OCI-LY7 (cell line): ENCODE data around the gene VCP. TPM values are rescaled to one million over a fixed set of nuclear protein-coding genes. Genes with fewer than 3 reads are reported as not detected.

Source experiments
- BruUV-seq: library from RNA; stranded (reverse); fragments of 400-500 nt; replicated peaks from 2 replicates; lab custom pipeline; 2021; lab: Mats Ljungman, UMichigan
- CTCF ChIA-PET: fragments of 300-600 bp; sonication (Branson Sonifier 250); formaldehyde crosslinking; loops from one replicate; lab custom pipeline; 2022; ENCODE audit warnings: antibody characterized with exemption; ENCODE audit not compliant: unreplicated experiment; lab: Charles Lee
- POLR2A ChIA-PET: fragments of 300-600 bp; sonication (Branson Sonifier 250); formaldehyde crosslinking; loops from one replicate; lab custom pipeline; 2022; ENCODE audit warnings: antibody characterized with exemption; lab: Charles Lee
- DNase-seq: peaks from one replicate; pipeline ENCODE4 v3.0.0-alpha.2; 2015; ENCODE audit warnings: low spot score
- H2AFZ ChIP-seq: fragments of 200-600 bp; sonication (generic), shearing (Covaris generic); 2 replicates; pipeline ENCODE4 v1.6.1; 2014; ENCODE audit warnings: mild to moderate bottlenecking, antibody characterized with exemption, low read length, moderate library complexity
- H3K27ac ChIP-seq: fragments of 200-600 bp; sonication (generic); 2 replicates; pipeline ENCODE4 v1.5.1; 2014; ENCODE audit warnings: mixed run types, low read depth, mild to moderate bottlenecking, moderate library complexity, low read length, inconsistent platforms; ENCODE audit not compliant: poor library complexity, severe bottlenecking
- H3K36me3 ChIP-seq: fragments of 200-600 bp; sonication (generic); 2 replicates; pipeline ENCODE4 v1.6.1; 2014; ENCODE audit warnings: mild to moderate bottlenecking, antibody characterized with exemption, low read length, moderate library complexity, mixed read lengths; ENCODE audit not compliant: insufficient read depth
- H3K4me1 ChIP-seq: fragments of 200-600 bp; sonication (generic); 2 replicates; pipeline ENCODE4 v1.5.1; 2014; ENCODE audit warnings: mild to moderate bottlenecking, low read length; ENCODE audit not compliant: insufficient read depth, poor library complexity, severe bottlenecking
- H3K4me2 ChIP-seq: fragments of 200-600 bp; sonication (generic); 2 replicates; pipeline ENCODE4 v1.6.1; 2014; ENCODE audit warnings: mild to moderate bottlenecking, low read length
- H3K4me3 ChIP-seq: fragments of 200-600 bp; sonication (generic); 2 replicates; pipeline ENCODE4 v1.5.1; 2014; ENCODE audit warnings: mild to moderate bottlenecking, low read depth, low read length; ENCODE audit not compliant: poor library complexity, severe bottlenecking
- H3K79me2 ChIP-seq: fragments of 200-600 bp; sonication (generic); 2 replicates; pipeline ENCODE4 v1.6.1; 2016; ENCODE audit warnings: low read depth, mild to moderate bottlenecking, low read length, moderate library complexity, mixed read lengths; ENCODE audit not compliant: insufficient read depth
- H3K9me2 ChIP-seq: fragments of 200-600 bp; sonication (generic); 2 replicates; pipeline ENCODE4 v1.6.1; 2016; ENCODE audit warnings: mild to moderate bottlenecking, low read length, mixed read lengths; ENCODE audit not compliant: insufficient read depth
- H3K9me3 ChIP-seq: fragments of 200-600 bp; sonication (generic); 2 replicates; pipeline ENCODE4 v1.6.1; 2014; ENCODE audit warnings: mild to moderate bottlenecking, mixed run types, low read length, mixed read lengths
- H4K20me1 ChIP-seq: fragments of 200-600 bp; sonication (generic); 2 replicates; pipeline ENCODE4 v1.6.1; 2014; ENCODE audit warnings: mild to moderate bottlenecking, antibody characterized with exemption, low read length, moderate library complexity, mixed read lengths; ENCODE audit not compliant: insufficient read depth
- CTCF ChIP-seq: fragments of 200-600 bp; sonication (generic); conservative IDR thresholded peaks from 2 replicates; pipeline ENCODE4 v1.5.1; 2014; ENCODE audit warnings: mild to moderate bottlenecking, antibody characterized with exemption, low read length, moderate library complexity, mixed read lengths
- EZH2phosphoT487 ChIP-seq: fragments of 200-600 bp; sonication (generic); IDR thresholded peaks from 2 replicates; pipeline ENCODE4 v1.6.1; 2018; ENCODE audit warnings: low read depth, borderline replicate concordance, mild to moderate bottlenecking, mixed run types, antibody characterized with exemption, low read length, moderate library complexity, mixed read lengths
- intact Hi-C: fragments of 100-400 bp; cut with micrococcal nuclease; formaldehyde crosslinking; loops from one replicate; pipeline ENCODE4 v1.10.0; 2022; ENCODE audit not compliant: unreplicated experiment
- total RNA-seq, 2 experiments: library from RNA; depleted of rRNA in 1 of 2; stranded (reverse); fragments of >200 nt in 1 of 2; shearing (Covaris generic) in 1 of 2; gene quantifications; 2 replicates each; pipeline ENCODE4 v1.2.3, GENCODE V29; 2014 to 2022

The VCP gene
- total RNA-seq, 2 experiments from 2014 or later, result 187 to 200 TPM

- Histone ChIP-seq H3K9me2 (no peaks in the 10 kb centered on the region), H3K27ac (no peak overlapping the region), H3K4me3 (no peak overlapping the region), H4K20me1 (peaks cover 25% of the 10 kb centered on the region), H2AFZ (no peak overlapping the region), H3K79me2 (peaks cover 40% of the 10 kb centered on the region), H3K4me2 (no peak overlapping the region), H3K36me3 (peaks cover 72% of the 10 kb centered on the region), H3K9me3 (no peaks in the 10 kb centered on the region), H3K4me1 (peaks cover 33% of the 10 kb centered on the region)
- no peak for DNase-seq
- ChIA-PET POLR2A (no interaction called here), CTCF (no interaction called here)
- no TSS peak for BruUV-seq
- intact Hi-C loops, result loop anchor here (10.0 kb wide), 2 partner anchors 530 to 660 kb away; partner anchors contain the start of genes CREB3, TESK1 and TLN1
- TF ChIP-seq CTCF (no peak), EZH2phosphoT487 (no peak)
Measured at GRCh38 chr9:35074791-35075190, 2.4 kb upstream of the VCP start.

DNA sequence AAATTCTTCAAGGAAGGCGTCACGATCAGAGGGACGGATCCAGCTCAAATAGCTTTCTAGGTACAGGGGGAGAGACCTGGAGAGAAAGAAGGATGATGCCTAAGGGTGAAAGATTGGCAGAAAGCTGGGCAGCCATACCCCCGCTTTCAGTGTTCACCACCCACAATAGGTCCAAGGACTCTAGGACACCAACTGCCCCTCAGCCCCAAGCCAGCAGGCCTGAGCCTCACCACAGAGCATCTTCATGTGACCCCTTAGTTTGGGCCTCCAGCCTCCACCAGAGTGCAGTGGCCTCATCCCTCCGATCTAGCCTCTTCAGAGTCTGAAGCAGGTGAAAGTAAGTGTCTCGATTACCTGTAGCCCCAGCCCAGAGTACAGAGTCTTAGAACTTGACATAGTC is 1.7 kb upstream of the VCP start:
- Histone ChIP-seq H3K9me2 (no peaks in the 10 kb centered on the region), H4K20me1 (peaks cover 29% of the 10 kb centered on the region), H3K4me1 (peaks cover 39% of the 10 kb centered on the region), H3K4me3 (no peak overlapping the region), H3K36me3 (peaks cover 79% of the 10 kb centered on the region), H2AFZ (no peak overlapping the region), H3K27ac (no peak overlapping the region), H3K9me3 (no peaks in the 10 kb centered on the region), H3K4me2 (no peak overlapping the region), H3K79me2 (peaks cover 43% of the 10 kb centered on the region)
- CTCF ChIA-PET, result no interaction called here
- POLR2A ChIA-PET, result no interaction called here
- DNase-seq, result no peak
- BruUV-seq, result no TSS peak
- intact Hi-C loops, result loop anchor here (10.0 kb wide), 2 partner anchors 531 to 661 kb away; partner anchors contain the start of genes CREB3, TESK1 and TLN1
- TF ChIP-seq EZH2phosphoT487, result no peak
- no peak for TF ChIP-seq CTCF

GRCh38 chr9:35073279-35073612 is 821 bp upstream of the VCP start:
- peaks cover 43% of the 10 kb centered on the region for H3K79me2 ChIP-seq
- intact Hi-C loops, result loop anchor here (10.0 kb wide), 2 partner anchors 532 to 662 kb away; partner anchors contain the start of genes CREB3, TESK1 and TLN1
- POLR2A ChIA-PET, result no interaction called here
- TF ChIP-seq EZH2phosphoT487 (no peak), CTCF (no peak)
- CTCF ChIA-PET, result no interaction called here
- BruUV-seq, result TSS peak; percentile 71
- H3K4me1 ChIP-seq, result peaks cover 34% of the 10 kb centered on the region
- peak overlapping the region; percentile 19 for H3K27ac ChIP-seq
- no peaks in the 10 kb centered on the region for H3K9me2 ChIP-seq
- peak overlapping the region; percentile 92 for H3K4me3 ChIP-seq
- peaks cover 31% of the 10 kb centered on the region for H4K20me1 ChIP-seq
- peak overlapping the region; percentile 55 for H3K4me2 ChIP-seq
- no peak overlapping the region for H2AFZ ChIP-seq
- no peaks in the 10 kb centered on the region for H3K9me3 ChIP-seq
- H3K36me3 ChIP-seq, result peaks cover 87% of the 10 kb centered on the region
- no peak for DNase-seq
